ENCODE results near the gene IGF2BP1.
"Not testable (repeated sequence)": the region's sequence is repeated elsewhere in the genome, so short reads cannot be mapped to it uniquely, and the experiment has no call there.

IGF2BP1 gene

GRCh38 chr17:49016775-49017463, 19.7 kb downstream of the IGF2BP1 start:
- DNase-seq (ENCODE audit: insufficient read length, low spot score), result no peak
- FAIRE-seq, result no peak

GRCh38 chr17:49018116-49018612, 21.0 kb downstream of the IGF2BP1 start:
- no peak for FAIRE-seq
- DNase-seq (ENCODE audit: insufficient read length, low spot score), result no peak

- DNase-seq (ENCODE audit: insufficient read length, low spot score) (no peak), FAIRE-seq (no peak)
Measured at GRCh38 chr17:49018748-49019147, 21.6 kb downstream of the IGF2BP1 start.

- FAIRE-seq (no peak), DNase-seq (ENCODE audit: insufficient read length, low spot score) (no peak)
Measured at GRCh38 chr17:49020609-49021008, 23.4 kb downstream of the IGF2BP1 start.

GRCh38 chr17:49021095-49021767, 24.0 kb downstream of the IGF2BP1 start:
- no peak for DNase-seq (ENCODE audit: insufficient read length, low spot score)
- FAIRE-seq, result no peak

GRCh38 chr17:49021768-49022103, 24.6 kb downstream of the IGF2BP1 start:
- FAIRE-seq (no peak), DNase-seq (ENCODE audit: insufficient read length, low spot score) (no peak)

- FAIRE-seq, result no peak
Measured at GRCh38 chr17:49022391-49022941, 25.3 kb downstream of the IGF2BP1 start.

GRCh38 chr17:49024523-49024922, 27.3 kb downstream of the IGF2BP1 start:
- FAIRE-seq (no peak), DNase-seq (ENCODE audit: insufficient read length, low spot score) (no peak)

More at GRCh38 chr17:49022391-49022941, 25.3 kb downstream of the IGF2BP1 start:
- no peak for DNase-seq (ENCODE audit: insufficient read length, low spot score)

- DNase-seq (ENCODE audit: insufficient read length, low spot score); FAIRE-seq: not testable (repeated sequence)
Measured at GRCh38 chr17:49026447-49026846, 29.3 kb downstream of the IGF2BP1 start.

GRCh38 chr17:49028271-49028670, 31.1 kb downstream of the IGF2BP1 start:
- FAIRE-seq, result no peak
- no peak for DNase-seq (ENCODE audit: insufficient read length, low spot score)

- no peak for DNase-seq (ENCODE audit: insufficient read length, low spot score)
- no peak for FAIRE-seq
Measured at GRCh38 chr17:49029801-49030200, 32.6 kb downstream of the IGF2BP1 start.

- peak; percentile 90 for FAIRE-seq
Measured at GRCh38 chr17:49031965-49032928, 35.1 kb downstream of the IGF2BP1 start.

GRCh38 chr17:49035470-49036269, 38.5 kb downstream of the IGF2BP1 start:
- DNase-seq (ENCODE audit: insufficient read length, low spot score) (no peak), FAIRE-seq (no peak)

More at GRCh38 chr17:49031965-49032928, 35.1 kb downstream of the IGF2BP1 start:
- peak; percentile 73 for DNase-seq (ENCODE audit: insufficient read length, low spot score)

- FAIRE-seq, result no peak
- no peak for DNase-seq (ENCODE audit: insufficient read length, low spot score)
Measured at GRCh38 chr17:49036270-49036626, 39.1 kb downstream of the IGF2BP1 start.

- FAIRE-seq, result no peak
- no peak for DNase-seq (ENCODE audit: insufficient read length, low spot score)
Measured at GRCh38 chr17:49038138-49038537, 41.0 kb downstream of the IGF2BP1 start.

- DNase-seq (ENCODE audit: insufficient read length, low spot score) (no peak), FAIRE-seq (no peak)
Measured at GRCh38 chr17:49038544-49038943, 41.4 kb downstream of the IGF2BP1 start.

GRCh38 chr17:49039518-49039917, 42.3 kb downstream of the IGF2BP1 start:
- FAIRE-seq; DNase-seq (ENCODE audit: insufficient read length, low spot score): not testable (repeated sequence)

GRCh38 chr17:49041527-49041926, 44.3 kb downstream of the IGF2BP1 start:
- DNase-seq (ENCODE audit: insufficient read length, low spot score), result no peak
- FAIRE-seq, result no peak

- FAIRE-seq (no peak), DNase-seq (ENCODE audit: insufficient read length, low spot score) (no peak)
Measured at GRCh38 chr17:49045376-49045775, 48.2 kb downstream of the IGF2BP1 start.

GRCh38 chr17:49046912-49047311, 49.7 kb downstream of the IGF2BP1 start:
- DNase-seq (ENCODE audit: insufficient read length, low spot score), result no peak
- FAIRE-seq, result no peak

Measured in GM19239 (cell line).